HG02852 (cell line): ENCODE measurements around the gene SH2D4B.

Experiments used
- ATAC-seq: cut with Tn5 transposase; IDR thresholded peaks from one replicate; pipeline ENCODE4 v1.9.1; 2021; ENCODE audit warnings: mild to moderate bottlenecking, moderate library complexity; ENCODE audit not compliant: unreplicated experiment

The SH2D4B gene

GRCh38 chr10:80674809-80675208, 137.1 kb downstream of the SH2D4B start:
- no peak for ATAC-seq

GRCh38 chr10:80681142-80681541, 143.4 kb downstream of the SH2D4B start:
- peak; percentile 59 for ATAC-seq

- ATAC-seq: peak; percentile 47
These were observed 146.6 kb downstream of the SH2D4B start for GRCh38 chr10:80684259-80684658.

- no peak for ATAC-seq
These were observed 147.7 kb downstream of the SH2D4B start for GRCh38 chr10:80685355-80685754.

- ATAC-seq: peak; percentile 51
These were observed 149.2 kb downstream of the SH2D4B start for GRCh38 chr10:80686734-80687475.

- no peak for ATAC-seq
These were observed 149.7 kb downstream of the SH2D4B start for GRCh38 chr10:80687476-80687789.

- ATAC-seq: no peak
These were observed 152.7 kb downstream of the SH2D4B start for GRCh38 chr10:80690434-80690833.

GRCh38 chr10:80691441-80691840, 153.7 kb downstream of the SH2D4B start:
- ATAC-seq: no peak

- ATAC-seq: no peak
These were observed 155.9 kb downstream of the SH2D4B start for GRCh38 chr10:80693565-80693964.

- no peak for ATAC-seq
These were observed 157.2 kb downstream of the SH2D4B start for GRCh38 chr10:80694930-80695329.
